ENCODE measurements around the gene RSBN1.

The RSBN1 gene

DNA sequence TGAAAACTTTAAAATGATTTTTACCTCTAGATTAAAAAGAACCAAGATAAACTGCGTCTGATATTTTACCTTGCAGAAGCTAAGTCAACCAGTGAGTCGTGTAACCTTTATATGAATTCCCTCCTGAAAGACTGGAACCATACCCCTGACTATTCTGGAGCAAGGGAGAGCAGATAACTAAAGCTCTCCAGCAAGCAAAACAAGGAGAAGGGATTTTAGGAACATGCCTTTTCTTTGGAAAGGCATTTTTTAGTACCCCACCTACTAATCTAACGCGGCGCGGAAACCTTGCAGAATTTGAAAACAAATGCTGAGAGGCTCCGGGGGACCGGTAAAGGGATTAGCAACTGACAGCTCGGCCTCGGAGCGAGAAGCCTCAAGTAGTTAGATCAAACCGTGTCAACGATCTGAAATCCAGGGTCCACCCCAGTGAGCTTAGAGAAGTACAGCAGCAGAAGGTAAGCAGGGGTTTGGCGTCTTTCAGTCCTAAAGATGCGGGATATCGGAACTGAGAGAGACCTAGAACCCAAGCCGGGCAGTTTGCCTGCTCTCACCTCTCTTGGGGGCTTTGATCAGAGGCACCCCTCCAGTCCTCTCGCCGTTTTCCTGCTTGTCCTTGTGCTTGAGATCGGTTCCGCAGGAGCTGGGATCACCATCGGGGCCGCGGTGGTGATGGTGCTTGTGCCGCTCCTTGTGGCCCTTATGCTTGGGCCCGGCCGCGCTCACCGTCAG, 954 bp downstream of the RSBN1 start:
- DNase-seq: no peak

GRCh38 chr1:113809670-113810602, 2.3 kb downstream of the RSBN1 start:
- DNase-seq: no peak

DNA sequence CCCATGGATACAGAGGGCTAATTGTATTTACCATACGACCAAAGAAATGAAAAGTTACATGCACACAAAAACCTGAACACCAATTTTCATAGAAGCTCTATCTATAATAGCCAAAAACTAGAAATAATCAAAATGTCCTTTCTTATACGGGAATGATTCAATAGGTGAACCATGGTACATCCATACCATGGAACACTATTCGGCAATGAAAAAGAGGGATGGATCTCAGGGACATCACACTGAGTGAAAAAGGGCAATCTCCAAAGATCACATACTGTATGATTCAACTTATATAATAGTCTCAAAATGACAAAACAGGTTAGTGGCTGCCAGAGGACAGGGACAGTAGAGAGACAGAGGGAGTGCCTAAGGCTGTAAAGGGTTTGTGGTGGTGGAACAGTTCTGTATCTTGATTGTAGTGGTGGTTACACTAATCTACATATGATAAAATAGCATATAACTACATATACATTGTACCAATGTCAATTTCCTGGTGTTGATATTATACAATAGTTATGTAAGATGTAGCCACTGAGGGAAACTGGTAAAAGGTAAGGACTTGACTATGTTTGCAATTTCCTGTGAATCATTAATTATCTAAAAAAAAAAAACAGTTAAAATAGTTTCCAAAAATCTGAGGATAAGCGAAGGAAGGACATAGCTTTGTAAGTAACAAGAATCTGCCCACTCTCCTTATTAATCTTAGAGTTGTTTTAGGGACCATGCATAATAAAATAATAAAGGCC, 3.7 kb downstream of the RSBN1 start:
- no peak for DNase-seq

- no peak for DNase-seq
Observed at GRCh38 chr1:113805639-113806038, 6.6 kb downstream of the RSBN1 start.

GRCh38 chr1:113805256-113805531, 7.1 kb downstream of the RSBN1 start:
- no peak for DNase-seq

DNA sequence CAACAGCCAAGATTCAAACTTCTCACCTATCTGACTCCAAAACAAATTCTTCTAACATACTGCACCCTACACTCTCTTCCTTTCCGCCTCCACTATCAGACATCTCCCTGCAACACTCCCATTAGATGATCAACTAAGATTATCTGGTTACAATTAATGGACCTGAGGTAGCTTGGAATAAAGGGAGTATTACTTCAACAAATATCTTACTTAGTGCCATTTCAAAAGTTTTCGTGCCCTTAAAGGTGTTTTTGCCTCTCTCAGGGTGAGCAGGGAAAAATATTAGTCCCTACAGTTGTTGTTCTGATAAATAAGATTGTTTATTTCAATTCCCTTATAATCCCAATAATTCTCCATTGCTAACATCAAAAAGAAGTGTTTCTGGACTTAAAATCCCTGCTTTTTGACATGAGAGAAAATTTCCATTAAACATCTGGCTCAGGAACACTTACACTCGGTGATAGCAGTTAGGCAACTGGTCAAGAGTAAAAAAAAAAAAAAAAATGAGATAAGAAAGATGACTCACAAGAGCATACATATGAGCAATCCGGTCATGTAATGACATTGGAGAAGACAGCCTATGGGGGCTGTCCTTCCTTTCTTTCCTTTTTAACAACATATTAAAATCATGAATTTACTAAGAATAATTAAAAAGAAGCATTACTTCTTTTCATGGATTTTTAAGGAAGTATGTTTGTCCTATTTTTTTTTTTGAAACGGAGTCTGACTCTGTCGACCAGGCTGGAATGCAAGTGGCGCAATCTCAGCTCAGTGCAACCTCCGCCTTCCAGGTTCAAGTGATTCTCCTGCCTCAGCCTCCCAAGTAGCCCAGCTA, 7.6 kb downstream of the RSBN1 start:
- no peak for DNase-seq

DNA sequence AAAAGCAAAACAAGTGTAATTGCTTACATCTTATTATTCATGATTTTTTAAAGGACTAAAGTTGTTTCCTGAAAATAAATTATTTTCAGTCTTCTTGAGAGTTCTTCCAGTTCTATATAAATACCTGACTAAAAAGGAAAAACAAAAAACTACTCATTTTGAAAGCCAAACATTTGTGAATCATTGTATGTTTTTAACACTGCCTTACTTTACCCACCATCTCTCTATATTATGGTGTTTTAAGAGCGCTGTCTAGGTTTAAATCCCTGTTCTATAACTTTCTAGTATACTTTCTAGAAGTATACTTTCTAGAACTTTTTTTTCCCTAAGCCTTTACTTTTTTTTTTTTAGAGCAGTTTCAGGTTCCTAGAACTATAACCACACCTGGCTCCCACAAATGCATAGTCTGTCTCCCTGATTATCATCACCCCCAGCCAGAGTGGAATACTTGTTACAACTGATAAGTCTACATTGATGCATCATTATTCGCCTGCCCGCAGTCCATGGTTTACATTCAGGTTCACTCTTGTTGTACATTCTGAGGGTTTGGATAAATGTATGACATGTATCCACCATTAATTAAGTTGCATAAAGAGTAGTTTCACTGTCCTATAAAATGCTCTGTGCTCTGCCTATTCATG, 9.8 kb downstream of the RSBN1 start:
- DNase-seq: no peak

DNA sequence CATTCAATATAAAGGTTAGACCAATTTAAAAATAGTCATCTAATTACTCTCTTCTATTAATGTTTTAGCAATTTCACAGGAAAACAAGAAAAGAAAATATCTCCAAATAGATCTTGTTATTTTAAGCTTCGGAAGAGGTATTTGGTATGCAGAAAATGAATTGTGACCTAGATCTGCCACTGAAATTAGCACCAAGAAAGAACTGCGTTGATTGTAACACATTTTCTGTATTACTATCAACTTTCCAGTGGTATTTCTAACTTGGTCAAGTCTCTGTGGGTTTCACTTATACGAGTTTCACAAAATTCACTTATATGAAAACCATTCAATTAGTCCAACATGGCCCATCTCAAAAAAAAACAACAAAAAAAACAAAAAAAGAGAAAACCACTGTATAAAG, 11.8 kb downstream of the RSBN1 start:
- no peak for DNase-seq

DNA sequence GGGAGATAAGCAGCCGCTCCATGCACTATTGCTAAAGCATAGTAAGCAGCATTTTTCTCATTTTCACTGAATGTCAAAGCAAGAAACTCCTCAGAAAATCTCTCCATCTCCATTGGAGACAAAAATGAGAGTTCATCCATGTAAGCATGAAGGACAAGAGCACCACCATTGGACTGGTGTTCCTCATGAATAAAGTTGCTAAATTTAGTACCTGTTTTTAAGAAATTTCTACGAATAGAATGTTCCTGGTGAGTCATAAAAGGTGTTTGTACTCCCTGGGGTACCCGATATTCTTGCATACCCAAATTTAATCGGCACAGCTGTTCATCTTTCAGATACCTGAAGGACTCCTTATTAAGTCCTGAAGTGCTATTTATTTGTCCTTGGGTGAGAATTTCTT, 14.8 kb downstream of the RSBN1 start:
- no peak for DNase-seq

DNA sequence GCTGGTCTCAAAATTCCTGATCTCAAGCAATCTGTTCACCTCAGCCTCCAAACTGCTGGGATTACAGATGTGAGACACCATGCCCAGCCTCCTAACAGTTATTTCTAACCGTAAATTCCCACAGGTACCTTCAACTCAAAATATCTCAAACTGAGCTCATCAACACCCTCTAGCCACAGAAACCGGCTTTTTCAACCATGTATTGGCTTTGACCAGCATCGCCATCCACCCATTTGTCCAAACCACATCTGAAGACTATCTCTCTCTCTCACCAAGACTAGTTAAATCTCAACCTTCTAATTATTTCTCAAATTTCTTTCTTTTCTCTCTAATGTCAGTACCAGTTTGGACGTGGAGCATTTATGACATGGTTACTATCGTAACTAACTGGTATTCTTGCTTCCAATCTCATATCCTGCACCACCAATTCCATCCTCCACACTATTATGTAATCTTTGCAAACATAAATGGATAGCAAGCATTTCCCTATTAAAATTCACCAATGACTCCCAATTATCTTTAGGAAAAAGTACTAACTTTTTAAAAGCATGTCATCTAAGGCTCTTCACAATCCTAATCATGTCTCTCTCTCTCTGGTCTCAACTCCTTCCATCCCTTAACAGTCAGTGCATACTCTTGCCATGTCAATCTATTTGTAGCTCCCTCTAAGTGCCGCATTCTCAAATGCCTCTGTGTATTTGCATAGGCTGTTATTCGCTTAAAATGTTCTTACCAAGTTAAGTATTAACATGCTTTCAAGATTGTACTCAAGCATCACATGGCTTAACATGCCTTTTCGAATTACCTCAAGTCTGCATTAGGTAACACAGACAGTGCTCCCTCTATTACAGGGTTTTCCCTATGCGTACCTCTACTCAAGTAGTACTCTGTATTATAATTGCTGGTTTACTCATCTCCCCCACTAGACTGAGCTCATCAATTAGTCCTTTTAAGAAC, 18.1 kb downstream of the RSBN1 start:
- no peak for DNase-seq

- no peak for DNase-seq
Observed at GRCh38 chr1:113792986-113793385, 19.3 kb downstream of the RSBN1 start.

DNA sequence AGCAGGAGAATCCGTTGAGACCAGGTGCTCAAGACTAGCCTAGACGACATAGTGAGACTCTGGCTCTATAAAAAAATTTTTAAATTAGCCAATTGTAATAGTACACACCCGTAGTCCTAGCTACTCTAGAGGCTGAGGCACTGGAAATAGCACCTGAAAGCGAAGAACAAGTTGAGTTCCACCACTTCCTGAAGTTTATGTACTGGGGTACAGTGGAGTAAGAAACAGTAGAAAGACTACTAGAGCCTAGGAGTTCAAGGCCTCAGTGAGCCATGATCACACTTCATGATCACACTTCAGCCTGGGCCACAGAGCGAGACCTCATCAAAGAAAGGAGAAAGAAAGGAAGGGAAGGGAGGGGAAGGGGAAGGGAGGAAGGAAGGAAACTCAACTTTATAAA, 19.8 kb downstream of the RSBN1 start:
- peak; percentile 42 for DNase-seq

DNA sequence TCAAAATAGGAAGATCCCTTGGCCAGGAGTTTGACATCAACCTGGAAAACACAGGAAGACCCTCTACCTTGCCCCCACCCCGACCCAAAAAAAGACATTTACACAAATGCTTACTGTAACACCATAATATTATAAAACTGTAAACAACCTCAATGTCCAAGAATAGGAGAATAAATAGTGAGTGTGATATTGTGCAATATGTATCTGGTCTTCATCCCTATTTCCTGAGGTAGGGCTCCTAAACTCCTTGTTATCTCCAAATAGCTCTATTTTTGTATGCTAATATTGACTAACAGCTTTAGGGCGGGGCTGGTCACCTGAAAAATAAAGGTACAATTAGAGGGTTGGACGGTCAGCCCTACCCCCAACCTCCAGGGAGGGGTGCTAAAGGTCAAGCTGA, 23.5 kb downstream of the RSBN1 start:
- DNase-seq: no peak

DNA sequence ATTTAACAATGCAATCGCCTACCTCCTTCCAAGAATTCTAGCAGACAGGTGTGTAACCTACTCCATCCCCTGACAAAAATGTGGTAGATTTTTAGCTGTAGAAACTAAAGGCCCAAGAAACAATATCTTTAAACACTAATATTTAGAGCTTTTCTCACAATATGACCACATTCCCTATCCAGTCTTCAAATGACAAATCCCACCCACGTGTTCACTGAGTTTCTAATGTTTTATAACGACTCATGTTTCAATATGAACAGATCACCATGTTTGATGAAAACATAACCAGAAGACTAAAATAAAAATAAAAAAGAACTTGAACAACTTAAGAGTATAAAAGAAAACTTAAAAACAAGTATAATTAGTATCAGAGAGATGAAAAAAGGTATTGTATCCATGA, 24.6 kb downstream of the RSBN1 start:
- DNase-seq: no peak

DNA sequence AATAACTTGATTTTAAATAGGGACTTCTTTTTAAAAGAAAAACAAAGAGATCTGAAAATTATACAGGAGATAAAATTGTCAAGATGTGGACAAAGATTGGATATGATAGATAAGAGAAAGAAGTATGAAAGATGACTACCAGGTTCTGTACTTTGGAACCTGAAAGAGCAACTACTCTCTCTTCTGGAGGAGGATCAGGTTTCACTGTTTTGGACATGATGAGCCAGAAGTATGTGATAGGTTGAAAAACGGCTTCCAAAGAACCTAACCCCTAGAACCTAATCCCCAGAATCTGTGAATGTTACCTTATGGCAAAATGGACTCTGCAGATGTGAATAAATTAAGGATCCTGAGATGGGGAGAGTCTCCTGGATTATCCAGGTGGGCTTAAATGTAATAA, 26.2 kb downstream of the RSBN1 start:
- no peak for DNase-seq

DNA sequence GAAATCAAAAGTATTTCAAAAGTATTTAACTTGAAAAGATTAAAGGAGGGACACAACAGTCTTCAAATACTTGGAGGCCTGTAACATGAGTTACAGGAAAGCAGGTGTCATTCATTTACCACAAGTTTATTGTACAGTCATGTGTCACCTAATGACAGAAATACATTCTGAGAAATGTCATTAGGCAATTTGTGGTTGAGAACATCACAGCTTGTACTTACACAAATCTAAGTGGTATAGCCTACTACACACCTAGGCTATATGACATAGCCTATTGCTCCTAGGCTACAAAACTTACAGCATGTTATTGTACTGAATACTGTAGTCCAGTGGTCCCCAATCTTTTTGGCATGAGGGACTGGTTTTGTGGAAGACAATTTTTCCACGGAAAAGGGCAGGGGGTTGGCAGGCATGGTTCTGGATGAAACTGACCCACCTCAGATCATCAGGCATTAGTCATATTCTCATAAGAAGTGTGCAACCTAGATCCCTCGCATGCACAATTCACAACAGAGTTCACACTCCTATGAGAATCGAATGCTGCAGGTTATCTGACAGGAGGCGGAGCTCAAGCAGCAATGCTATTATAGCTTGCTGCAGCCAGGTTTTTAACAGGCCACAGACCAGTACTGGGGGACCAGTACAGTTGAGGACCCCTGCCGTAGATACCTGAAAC, 28.0 kb downstream of the RSBN1 start:
- peak; percentile 56 for DNase-seq

DNA sequence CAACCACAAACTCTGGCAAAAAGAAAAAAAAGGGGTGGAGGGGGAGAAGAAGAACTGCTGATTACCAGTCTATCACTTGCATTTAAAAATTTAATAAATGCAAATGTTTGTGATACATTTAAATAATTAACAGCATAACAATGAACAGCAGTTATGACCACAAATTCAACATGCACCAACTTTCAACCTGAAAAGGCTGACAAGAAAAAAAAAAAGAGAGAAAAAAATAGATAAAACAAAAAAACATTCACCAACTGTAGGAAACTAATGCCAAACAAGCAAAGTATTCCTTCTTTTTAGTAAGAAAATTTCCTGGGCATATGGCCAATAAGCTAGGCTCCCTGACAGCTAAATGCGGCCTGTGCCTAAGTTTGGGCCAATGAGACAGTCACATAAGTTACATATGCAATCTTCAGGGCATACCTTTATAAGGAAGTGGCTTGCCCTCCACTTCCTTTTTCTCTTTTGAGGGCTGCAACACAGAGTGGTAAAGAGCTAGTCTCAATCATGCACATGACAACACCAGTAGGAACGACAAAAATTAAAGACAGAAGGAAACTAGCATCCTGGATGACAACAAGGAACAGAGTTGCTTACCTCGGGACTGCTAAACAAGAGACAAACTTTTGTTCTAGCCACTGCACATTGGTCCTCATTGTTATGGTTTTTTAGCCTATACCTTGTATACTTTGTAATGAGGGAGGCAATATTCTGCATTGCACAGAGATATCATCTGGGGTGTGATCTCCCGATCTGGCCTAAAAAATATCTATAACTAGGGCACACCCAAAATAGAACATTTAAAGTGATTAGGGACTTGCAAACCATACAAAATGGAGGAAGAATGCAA, 28.8 kb downstream of the RSBN1 start:
- DNase-seq: peak; percentile 79

GRCh38 chr1:113782406-113782805, 29.9 kb downstream of the RSBN1 start:
- DNase-seq: no peak

DNA sequence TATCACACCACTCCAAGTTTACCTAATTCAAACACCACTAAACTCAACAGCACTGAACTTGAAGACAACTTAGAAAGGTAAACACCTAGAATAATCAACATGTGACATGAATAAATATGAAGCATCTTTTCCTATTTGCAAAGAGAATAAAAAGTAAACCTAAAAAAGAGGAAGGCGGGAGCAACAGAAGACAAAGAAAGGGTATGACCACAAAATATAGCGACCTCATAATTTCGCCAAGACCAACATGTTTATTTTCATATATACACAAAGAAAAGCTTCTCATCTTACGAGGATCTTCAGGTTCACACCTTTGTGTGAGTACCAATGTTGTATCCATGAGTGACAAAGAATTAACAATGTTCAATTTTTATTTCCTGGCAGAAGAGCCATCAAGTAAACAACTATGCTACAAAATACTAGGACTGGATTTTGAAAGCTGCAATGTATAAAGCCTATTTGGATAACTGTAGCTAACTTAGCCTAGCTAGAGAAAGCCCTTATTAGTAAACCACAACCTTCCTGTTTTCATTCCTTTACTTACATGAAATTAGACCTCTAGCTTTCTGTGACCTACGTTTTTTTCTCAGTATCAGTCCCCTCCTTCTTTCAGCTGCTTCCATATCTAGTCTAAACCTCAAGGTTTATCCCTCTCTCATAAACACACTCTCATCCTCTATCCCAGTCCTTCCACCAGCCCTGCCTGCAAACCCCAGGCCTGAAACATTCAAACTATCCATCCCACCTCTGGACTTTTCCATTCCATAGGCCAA, 31.7 kb downstream of the RSBN1 start:
- DNase-seq: peak; percentile 41
